Natural killer cell (primary cell): Measurements from ENCODE around the gene RABGAP1L. TPM values are rescaled to one million over a fixed set of nuclear protein-coding genes. Genes with fewer than 3 reads are reported as not detected.
A peak's percentile ranks its signal among the peaks of the same experiment; 100 is the strongest.

Source experiments
- ATAC-seq, 3 donors: fragments of 150-1000 bp in 2 of 3; fragments of 200-7000 bp in 1 of 3; cut with Tn5 transposase; 1 replicate in 1 of 3; 2 replicates in 2 of 3; pipeline ENCODE4 v1.10.0; 2021; ENCODE audit warnings: mild to moderate bottlenecking in 2 of 3, moderate library complexity in 2 of 3
- DNase-seq, 2 donors: peaks; one replicate each; pipeline versions ENCODE4 v3.0.0 to v3.0.0-alpha.2; 2013 to 2021; ENCODE audit warnings: mixed read lengths in 1 of 2
- H3K27ac ChIP-seq: one replicate; pipeline ENCODE4 v1.5.1; 2013; ENCODE audit warnings: mild to moderate bottlenecking, low read length
- H3K27me3 ChIP-seq: one replicate; pipeline ENCODE4 v1.6.1; 2013; ENCODE audit warnings: low read length; ENCODE audit not compliant: control insufficient read depth, insufficient read depth
- H3K36me3 ChIP-seq: one replicate; pipeline ENCODE4 v1.6.1; 2013; ENCODE audit warnings: low read length; ENCODE audit not compliant: control insufficient read depth, insufficient read depth
- H3K4me1 ChIP-seq: one replicate; pipeline ENCODE4 v1.6.1; 2013; ENCODE audit warnings: low read length; ENCODE audit not compliant: control insufficient read depth, insufficient read depth
- H3K4me3 ChIP-seq: one replicate; pipeline ENCODE4 v1.5.1; 2013; ENCODE audit warnings: low read length
- H3K9me3 ChIP-seq: one replicate; pipeline ENCODE4 v1.6.1; 2013; ENCODE audit warnings: low read length; ENCODE audit not compliant: control insufficient read depth, insufficient read depth
- H3K27ac Mint-ChIP-seq, 2 donors: one replicate each; pipeline ENCODE4 v1.8.0; 2022; ENCODE audit warnings: mild to moderate bottlenecking in 2 of 2, mixed read lengths in 2 of 2, moderate library complexity in 1 of 2
- H3K27me3 Mint-ChIP-seq, 2 donors: one replicate each; pipeline ENCODE4 v1.8.0; 2022; ENCODE audit warnings: low read depth in 2 of 2, mixed read lengths in 2 of 2
- H3K36me3 Mint-ChIP-seq: one replicate; pipeline ENCODE4 v1.8.0; 2022; ENCODE audit warnings: mixed read lengths
- H3K4me1 Mint-ChIP-seq, 2 donors: one replicate each; pipeline ENCODE4 v1.8.0; 2022; ENCODE audit warnings: mixed read lengths in 2 of 2
- H3K4me3 Mint-ChIP-seq: one replicate; pipeline ENCODE4 v1.8.0; 2022; ENCODE audit warnings: mild to moderate bottlenecking, moderate library complexity, mixed read lengths
- H3K9me3 Mint-ChIP-seq, 2 donors: one replicate each; pipeline ENCODE4 v1.8.0; 2022; ENCODE audit warnings: mixed read lengths in 2 of 2
- CTCF ChIP-seq: fragments of 200-600 bp; IDR thresholded peaks from one replicate; pipeline ENCODE4 v1.8.0; 2022; ENCODE audit warnings: antibody characterized with exemption
- WGBS: methylation state at CpG from one replicate; pipeline ENCODE4 v1.1.7; 2013; ENCODE audit warnings: missing lambda C conversion rate; ENCODE audit not compliant: insufficient coverage; 5-methylcytosine and 5-hydroxymethylcytosine counted together
- intact Hi-C: fragments of 100-400 bp; cut with micrococcal nuclease; formaldehyde crosslinking; loops from one replicate; pipeline ENCODE4 v1.14.2; 2022
- total RNA-seq, 4 donors: library from RNA; stranded (reverse); fragments of 120-200 nt in 1 of 4; gene quantifications; one replicate each; pipeline versions ENCODE4 v1.2.3 to v1.2.4, GENCODE V29; 2013 to 2022

Gene RABGAP1L
- total RNA-seq, 3 donors from 2014 or later (not counting 1 experiment from before 2014, with no cell fraction given) = 145 to 168 (median 153) TPM

DNA sequence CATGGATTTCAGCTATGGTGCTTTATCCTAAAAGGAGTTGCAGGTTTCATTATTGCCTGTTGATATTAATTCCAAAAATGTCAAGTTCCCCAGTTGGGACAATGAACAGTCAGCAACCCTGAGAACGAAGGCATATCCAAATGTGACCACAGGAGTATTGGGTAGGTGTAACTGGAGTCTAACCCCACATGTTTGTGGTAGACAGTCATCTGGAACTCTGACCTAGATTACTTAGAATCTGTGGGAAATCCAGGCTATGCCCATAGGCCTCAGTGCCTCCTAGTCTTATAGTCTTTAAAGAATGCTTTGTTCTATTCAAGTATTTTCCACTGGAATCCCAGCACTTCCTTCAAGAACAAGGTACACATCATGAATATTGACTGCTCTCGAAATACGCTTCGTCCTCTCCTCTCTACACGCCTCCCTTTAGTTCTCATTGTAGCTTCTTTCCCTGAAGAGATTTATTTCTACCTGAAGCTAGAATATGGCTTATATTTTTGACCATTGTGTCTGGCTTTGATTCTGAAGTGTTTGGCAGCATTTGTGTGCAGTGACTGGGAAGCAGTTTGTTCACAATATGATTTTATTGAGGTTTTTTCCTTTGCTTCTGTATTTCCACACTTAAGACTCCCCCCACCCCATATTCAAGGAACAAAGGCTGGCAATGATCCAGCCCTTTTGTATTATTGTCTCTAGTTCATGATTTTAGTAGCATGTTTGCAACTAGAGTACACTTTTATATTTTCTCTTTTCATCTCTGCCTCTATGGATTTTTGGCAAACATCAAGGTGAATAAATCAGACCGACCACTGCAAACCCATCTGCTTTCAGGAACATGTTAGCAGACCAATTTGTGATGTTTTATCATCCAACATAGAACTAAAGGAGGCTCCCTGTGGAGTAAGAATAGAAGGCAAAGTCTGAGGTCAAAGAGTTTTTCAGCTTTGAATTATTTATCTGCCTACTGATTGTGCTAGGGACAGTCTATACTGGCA, 467.0 kb downstream of the RABGAP1L start:
- ATAC-seq (no peak), DNase-seq (no peak)
- Histone ChIP-seq H3K36me3 (no peaks in the 10 kb centered on the region), H3K9me3 (no peaks in the 10 kb centered on the region), H3K27me3 (no peaks in the 10 kb centered on the region), H3K4me3 (no peak overlapping the region), H3K27ac (no peak overlapping the region), H3K4me1 (no peaks in the 10 kb centered on the region)
- no peak for TF ChIP-seq CTCF
- H3K9me3 Mint-ChIP-seq = no peaks in the 10 kb centered on the region
- intact Hi-C loops = no loop called here
- H3K4me1 Mint-ChIP-seq = peaks cover 19 to 24% of the 10 kb centered on the region in 2 donors
- H3K36me3 Mint-ChIP-seq = no peaks in the 10 kb centered on the region
- 98% methylated on average over 6 of the region's 6 CpGs for WGBS
- H3K27me3 Mint-ChIP-seq = no peaks in the 10 kb centered on the region
- H3K27ac Mint-ChIP-seq = peak overlapping the region in 1 of 2 donors; percentile 14
- H3K4me3 Mint-ChIP-seq = no peak overlapping the region

- Mint-ChIP-seq H3K36me3 (peaks cover 11% of the 10 kb centered on the region), H3K4me1 (peaks cover 7 to 17% of the 10 kb centered on the region in 2 donors), H3K27me3 (no peaks in the 10 kb centered on the region), H3K27ac (peak overlapping the region in 1 of 2 donors; percentile 29), H3K4me3 (no peak overlapping the region), H3K9me3 (peaks cover 0 to 3% of the 10 kb centered on the region in 2 donors)
- ATAC-seq = no peak
- H3K4me1 ChIP-seq = no peaks in the 10 kb centered on the region
- no peak for DNase-seq
- WGBS = over 99% methylated on average over 4 of the region's 4 CpGs
- intact Hi-C loops = no loop called here
- H3K27me3 ChIP-seq = no peaks in the 10 kb centered on the region
- no peak for TF ChIP-seq CTCF
- no peak overlapping the region for H3K4me3 ChIP-seq
- no peaks in the 10 kb centered on the region for H3K9me3 ChIP-seq
- peaks cover 8% of the 10 kb centered on the region for H3K36me3 ChIP-seq
- no peak overlapping the region for H3K27ac ChIP-seq
Measured at GRCh38 chr1:174637487-174637886, 478.2 kb downstream of the RABGAP1L start.

GRCh38 chr1:174639461-174639860, 480.1 kb downstream of the RABGAP1L start:
- H3K9me3 ChIP-seq = no peaks in the 10 kb centered on the region
- Mint-ChIP-seq H3K4me3 (no peak overlapping the region), H3K27ac (no peak overlapping the region), H3K36me3 (peaks cover 11% of the 10 kb centered on the region), H3K4me1 (peaks cover 12 to 22% of the 10 kb centered on the region in 2 donors), H3K27me3 (no peaks in the 10 kb centered on the region), H3K9me3 (peaks cover 0 to 3% of the 10 kb centered on the region in 2 donors)
- H3K4me1 ChIP-seq = no peaks in the 10 kb centered on the region
- WGBS = no CpG with 5 or more reads among the region's 1 CpG
- no peaks in the 10 kb centered on the region for H3K27me3 ChIP-seq
- H3K4me3 ChIP-seq = no peak overlapping the region
- DNase-seq = no peak
- no peak for TF ChIP-seq CTCF
- no peak overlapping the region for H3K27ac ChIP-seq
- intact Hi-C loops = no loop called here
- no peak for ATAC-seq
- peaks cover 8% of the 10 kb centered on the region for H3K36me3 ChIP-seq
